Erythroblast (primary cell): ENCODE results near the gene ZNF483.
"Not testable (repeated sequence)": the region's sequence is repeated elsewhere in the genome, so short reads cannot be mapped to it uniquely, and the experiment has no call there.

Experiments
- DNase-seq, 2 experiments: peaks; one replicate each; lab custom pipeline; 2025; lab: John Stamatoyannopoulos, UW
- GATA1 ChIP-seq: IDR thresholded peaks from 2 replicates; pipeline ENCODE4 v1.6.1; 2011; ENCODE audit warnings: low read depth, mild to moderate bottlenecking, control low read depth, low read length, moderate library complexity
- POLR2A ChIP-seq: IDR thresholded peaks from 2 replicates; pipeline ENCODE4 v1.6.1; 2011; ENCODE audit warnings: mild to moderate bottlenecking, low read length

ZNF483 gene

GRCh38 chr9:111610845-111611244 is 85.9 kb downstream of the ZNF483 start:
- TF ChIP-seq GATA1 = no peak
- TF ChIP-seq POLR2A = no peak

GRCh38 chr9:111613436-111614040 is 88.6 kb downstream of the ZNF483 start:
- TF ChIP-seq POLR2A = no peak
- DNase-seq = no peak

More at GRCh38 chr9:111610845-111611244, 85.9 kb downstream of the ZNF483 start:
- no peak for DNase-seq

GRCh38 chr9:111615928-111616327 is 90.9 kb downstream of the ZNF483 start:
- DNase-seq = no peak

GRCh38 chr9:111617349-111617748 is 92.4 kb downstream of the ZNF483 start:
- not testable (repeated sequence) for DNase-seq

More at GRCh38 chr9:111615928-111616327, 90.9 kb downstream of the ZNF483 start:
- TF ChIP-seq POLR2A = no peak
- TF ChIP-seq GATA1 = no peak

- peak; percentile 21 to 48 for DNase-seq
- TF ChIP-seq POLR2A (no peak), GATA1 (no peak)
These were observed 97.0 kb downstream of the ZNF483 start for GRCh38 chr9:111621895-111622480.

- no peak for TF ChIP-seq GATA1
- no peak for TF ChIP-seq POLR2A
- DNase-seq = no peak
These were observed 97.6 kb downstream of the ZNF483 start for GRCh38 chr9:111622626-111623025.
